Heart right ventricle (tissue), 16 donors: ENCODE measurements around the gene PRIM1. TPM values are rescaled to one million over a fixed set of nuclear protein-coding genes. Genes with fewer than 3 reads are reported as not detected.
"Not testable (repeated sequence)": the region's sequence is repeated elsewhere in the genome, so short reads cannot be mapped to it uniquely, and the experiment has no call there.

Source experiments
- ATAC-seq, 8 donors: fragments of 200-7000 bp; cut with Tn5 transposase; one replicate each; pipeline ENCODE4 v1.9.1; 2020; ENCODE audit warnings: mild to moderate bottlenecking in 8 of 8, moderate library complexity in 8 of 8, moderate number of reproducible peaks in 1 of 8
- DNase-seq, 2 donors: peaks; one replicate each; pipeline ENCODE4 v3.0.0-alpha.2; 2020
- H3K27ac ChIP-seq, 10 donors: fragments of 200-600 bp; sonication (generic) in 2 of 10; one replicate each; pipeline versions ENCODE4 v1.5.0 to v1.8.0; 2020 to 2022; ENCODE audit warnings: mild to moderate bottlenecking in 3 of 10
- H3K27me3 ChIP-seq, 7 donors: fragments of 200-600 bp; one replicate each; pipeline ENCODE4 v1.8.0; 2021 to 2022; ENCODE audit warnings: mild to moderate bottlenecking in 2 of 7
- H3K36me3 ChIP-seq, 9 donors: fragments of 200-600 bp; sonication (generic) in 1 of 9; one replicate each; pipeline versions ENCODE4 v1.5.0 to v1.8.0; 2020 to 2022; ENCODE audit warnings: mild to moderate bottlenecking in 2 of 9
- H3K4me1 ChIP-seq, 9 donors: fragments of 200-600 bp; sonication (generic) in 1 of 9; one replicate each; pipeline versions ENCODE4 v1.5.0 to v1.8.0; 2020 to 2022; ENCODE audit warnings: mild to moderate bottlenecking in 4 of 9
- H3K4me3 ChIP-seq, 10 donors: fragments of 200-600 bp; sonication (generic) in 2 of 10; one replicate each; pipeline versions ENCODE4 v1.5.0 to v1.8.0; 2020 to 2022; ENCODE audit warnings: mild to moderate bottlenecking in 7 of 10, moderate library complexity in 2 of 10
- H3K9me3 ChIP-seq, 11 donors: fragments of 200-600 bp in 10 of 11; sonication (generic) in 2 of 11; one replicate each; pipeline versions ENCODE4 v1.5.0 to v1.8.0; 2013 to 2022; ENCODE audit warnings: mild to moderate bottlenecking in 2 of 11, control low read depth in 1 of 11, moderate library complexity in 1 of 11
- CTCF ChIP-seq, 9 donors: fragments of 200-600 bp; sonication (generic) in 2 of 9; IDR thresholded peaks; one replicate each; pipeline versions ENCODE4 v1.5.0 to v1.8.0; 2021 to 2022; ENCODE audit warnings: antibody characterized with exemption in 9 of 9, mild to moderate bottlenecking in 5 of 9, moderate library complexity in 1 of 9
- WGBS, 2 donors: extraction: QIAGEN DNeasy Blood & Tissue Kit; methylation state at CpG; one replicate each; pipeline ENCODE4 v1.1.7; 2013; ENCODE audit warnings: inconsistent platforms in 1 of 2; 5-methylcytosine and 5-hydroxymethylcytosine counted together
- intact Hi-C, 10 donors: fragments of 100-400 bp; cut with DNase I; formaldehyde crosslinking; loops; one replicate each; pipeline versions ENCODE4 v1.11.1 to v1.14.2; 2022
- polyA plus RNA-seq, 2 donors: library from polyadenylated mRNA; stranded (reverse); fragments of 200-250 nt; gene quantifications; one replicate each; pipeline ENCODE4 v1.2.3, GENCODE V29; 2013
- total RNA-seq, 10 donors: library from RNA; stranded (reverse); fragmentation: NEBNext Ultra II Directional in 3 of 10; extraction: Animal tissue kit (Norgen Biotek cat#: 25700) in 3 of 10; gene quantifications; one replicate each; pipeline versions ENCODE4 v1.2.1 to v1.2.4, GENCODE V29; 2021 to 2023
- donor health status: Arrhythmogenic right ventricular cardiomyopathy.
- donor health status: ischemic (EF 13 %, LVEDD 7.1; RV severe dilation, severe dysfunction).
- donor health status: healthy with polysubstance abuse.
- donor health status: DM: no; HTN: yes; CAD: no.
- donor health status: DM: no; HTN: no; CAD: no.
- donor health status: ischemic (EF 25% LVEDD 6.9; RV normal size, moderate dysfunction).
- donor health status: ischemic (EF 25% LVEDD 5.7; RV mildly dilated, moderate dysfunction).
- donor health status: healthy.
- donor health status: DM: yes; HTN: yes; CAD: no.
- donor health status: Ischemic cardiomyopathy.
- donor health status: ischemic (EF 35%, LVEDD 5.7; RV mildly dilated, moderate dysfunction).
- donor health status: nonischemic (EF 11% LVEDD 7.7; RV severe dilation, severe dysfunction).
- donor health status: DM: yes; HTN: yes; CAD: no.
- donor health status: PGD.
- donor health status: ischemic (EF 29% LVEDD 5.4; RV normal size, mild dysfunction).
- donor health status: nonischemic (EF 23%, LVEDD 6.1; RV moderate dilation, normal function).

PRIM1 gene
- total and polyA plus RNA-seq, 12 donors = 1.8 to 4.7 (median 3.0) TPM

GRCh38 chr12:56713345-56713744 is 38.8 kb downstream of the PRIM1 start:
- WGBS, 2 donors = 90 to 91% methylated on average over 3 of the region's 3 CpGs
- intact Hi-C loops = no loop called here
- ATAC-seq (no peak), DNase-seq (no peak)
- Histone ChIP-seq H3K4me3 (no peak overlapping the region), H3K9me3 (no peaks in the 10 kb centered on the region), H3K27me3 (no peaks in the 10 kb centered on the region), H3K4me1 (peaks cover 0 to 28% (median 15%) of the 10 kb centered on the region in 9 donors), H3K36me3 (peaks cover 0 to 65% (median 41%) of the 10 kb centered on the region in 9 donors), H3K27ac (no peak overlapping the region)
- TF ChIP-seq CTCF (IDR thresholded peaks at IDR 0.05) = no peak

- intact Hi-C loops = no loop called here
- Histone ChIP-seq H3K4me3 (no peak overlapping the region), H3K36me3 (peaks cover 0 to 42% (median 33%) of the 10 kb centered on the region in 9 donors), H3K4me1 (peaks cover 0 to 3% (median 0%) of the 10 kb centered on the region in 9 donors), H3K9me3 (no peaks in the 10 kb centered on the region), H3K27me3 (no peaks in the 10 kb centered on the region), H3K27ac (peak overlapping the region in 1 of 10 donors; percentile 20)
- TF ChIP-seq CTCF (IDR thresholded peaks at IDR 0.05) = no peak
- DNase-seq (no peak), ATAC-seq (no peak)
- WGBS, 2 donors = 84 to 86% methylated on average over 5 of the region's 5 CpGs
These were observed 42.3 kb downstream of the PRIM1 start for GRCh38 chr12:56709759-56710376.

GRCh38 chr12:56704522-56704921 is 47.6 kb downstream of the PRIM1 start:
- H3K36me3 ChIP-seq, H3K4me3 ChIP-seq, H3K27ac ChIP-seq, intact Hi-C loops, DNase-seq, H3K27me3 ChIP-seq, ATAC-seq, H3K9me3 ChIP-seq: not testable (repeated sequence)
- H3K4me1 ChIP-seq = peaks cover 0 to 13% (median 0%) of the 10 kb centered on the region in 9 donors
- WGBS, 2 donors = 85% methylated on average over 5 of the region's 5 CpGs

GRCh38 chr12:56699020-56699661 is 53.0 kb downstream of the PRIM1 start:
- TF ChIP-seq CTCF (IDR thresholded peaks at IDR 0.05) = no peak
- Histone ChIP-seq H3K9me3 (no peaks in the 10 kb centered on the region), H3K4me3 (no peak overlapping the region), H3K27ac (peak overlapping the region in 1 of 10 donors; percentile 83), H3K36me3 (no peaks in the 10 kb centered on the region), H3K27me3 (no peaks in the 10 kb centered on the region), H3K4me1 (peaks cover 0 to 24% (median 0%) of the 10 kb centered on the region in 9 donors)
- ATAC-seq (no peak), DNase-seq (no peak)
- 73 to 77% methylated on average over 3 of the region's 3 CpGs for WGBS, 2 donors
- intact Hi-C loops = no loop called here
